Astrocyte (in vitro differentiated cells and primary cell): ENCODE measurements around the gene GNG12.

Source experiments
- CTCF ChIP-seq: IDR thresholded peaks from 2 replicates; pipeline ENCODE4 v1.5.1; 2011; ENCODE audit warnings: low read depth, mild to moderate bottlenecking, inconsistent platforms, low read length, moderate library complexity; ENCODE audit not compliant: insufficient read depth
- EZH2 ChIP-seq: IDR thresholded peaks from 2 replicates; pipeline ENCODE4 v1.6.1; 2012; ENCODE audit warnings: mild to moderate bottlenecking, low read length, inconsistent platforms; ENCODE audit not compliant: insufficient read depth

DNA sequence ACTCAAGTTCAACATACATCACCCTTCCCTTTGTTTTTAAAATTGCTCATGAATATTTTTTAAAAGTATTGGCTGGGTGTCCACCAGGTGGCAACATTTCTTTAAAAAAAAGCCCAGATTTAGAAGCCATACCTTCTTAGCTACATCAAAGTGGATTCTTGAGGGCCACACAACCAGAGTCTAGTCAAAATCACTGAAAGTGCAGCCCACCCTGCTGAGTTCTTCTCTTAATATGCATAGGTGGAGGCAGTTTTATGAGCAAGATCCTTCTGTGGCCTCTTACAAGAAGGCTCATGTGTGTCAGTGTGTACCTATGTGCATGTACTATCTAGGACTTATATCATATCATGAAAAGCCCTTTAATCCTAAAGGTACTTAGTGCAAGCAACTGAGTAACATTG is 16.9 kb upstream of the GNG12 start:
- TF ChIP-seq CTCF = peak; percentile 55
- TF ChIP-seq EZH2 = no peak
